GM18517 (cell line): ENCODE data around the gene CFDP1.

ENCODE experiments used
- ATAC-seq: cut with Tn5 transposase; IDR thresholded peaks from one replicate; pipeline ENCODE4 v1.9.1; 2021; ENCODE audit warnings: mild to moderate bottlenecking, moderate library complexity; ENCODE audit not compliant: unreplicated experiment

The CFDP1 gene

GRCh38 chr16:75377729-75378386 lies 55.4 kb downstream of the CFDP1 start:
- no peak for ATAC-seq

GRCh38 chr16:75376475-75377161 lies 56.7 kb downstream of the CFDP1 start:
- ATAC-seq: no peak

GRCh38 chr16:75374388-75374787 lies 58.9 kb downstream of the CFDP1 start:
- no peak for ATAC-seq

GRCh38 chr16:75372236-75372856 lies 61.0 kb downstream of the CFDP1 start:
- ATAC-seq: no peak

- ATAC-seq: no peak
These were observed 62.1 kb downstream of the CFDP1 start for GRCh38 chr16:75371171-75371570.

- no peak for ATAC-seq
These were observed 69.0 kb downstream of the CFDP1 start for GRCh38 chr16:75364286-75364791.

- ATAC-seq: no peak
These were observed 70.5 kb downstream of the CFDP1 start for GRCh38 chr16:75362846-75363245.

- no peak for ATAC-seq
These were observed 71.4 kb downstream of the CFDP1 start for GRCh38 chr16:75361936-75362335.

GRCh38 chr16:75354170-75354569 lies 79.1 kb downstream of the CFDP1 start:
- ATAC-seq: no peak

GRCh38 chr16:75351183-75351582 lies 82.1 kb downstream of the CFDP1 start:
- no peak for ATAC-seq

GRCh38 chr16:75345711-75346110 lies 87.6 kb downstream of the CFDP1 start:
- no peak for ATAC-seq

GRCh38 chr16:75343941-75344340 lies 89.4 kb downstream of the CFDP1 start:
- ATAC-seq: no peak

GRCh38 chr16:75343286-75343685 lies 90.0 kb downstream of the CFDP1 start:
- no peak for ATAC-seq

- ATAC-seq: no peak
These were observed 90.9 kb downstream of the CFDP1 start for GRCh38 chr16:75342308-75342811.

GRCh38 chr16:75341564-75342307 lies 91.6 kb downstream of the CFDP1 start:
- no peak for ATAC-seq

GRCh38 chr16:75340741-75341491 lies 92.4 kb downstream of the CFDP1 start:
- ATAC-seq: no peak

GRCh38 chr16:75337430-75337829 lies 95.9 kb downstream of the CFDP1 start:
- ATAC-seq: no peak

GRCh38 chr16:75336521-75336920 lies 96.8 kb downstream of the CFDP1 start:
- ATAC-seq: no peak

GRCh38 chr16:75333721-75334163 lies 99.6 kb downstream of the CFDP1 start:
- ATAC-seq: no peak

GRCh38 chr16:75329943-75330342 lies 103.4 kb downstream of the CFDP1 start:
- no peak for ATAC-seq
